ENCODE measurements around the gene CACNA1G.

The CACNA1G gene

DNA sequence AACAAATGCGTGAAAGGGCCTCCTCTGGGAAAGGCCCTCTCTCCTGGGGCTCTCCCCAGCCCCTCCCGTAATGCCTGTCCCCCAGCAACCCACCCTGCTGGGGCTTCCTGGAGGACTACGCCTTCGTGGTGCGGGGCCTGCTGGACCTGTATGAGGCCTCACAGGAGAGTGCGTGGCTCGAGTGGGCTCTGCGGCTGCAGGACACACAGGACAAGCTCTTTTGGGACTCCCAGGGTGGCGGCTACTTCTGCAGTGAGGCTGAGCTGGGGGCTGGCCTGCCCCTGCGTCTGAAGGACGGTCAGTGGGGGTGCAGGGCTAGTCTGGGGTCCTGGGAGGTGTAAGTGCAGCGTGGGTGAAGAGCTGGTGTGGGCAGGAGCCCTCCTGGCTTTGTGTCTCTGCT is 8.6 kb upstream of the CACNA1G start:
- H3K4me3 ChIP-seq (ENCODE audit: low read length): no peak overlapping the region
- no peak for DNase-seq (ENCODE audit: low read depth)
- TF ChIP-seq, protein P1, sequence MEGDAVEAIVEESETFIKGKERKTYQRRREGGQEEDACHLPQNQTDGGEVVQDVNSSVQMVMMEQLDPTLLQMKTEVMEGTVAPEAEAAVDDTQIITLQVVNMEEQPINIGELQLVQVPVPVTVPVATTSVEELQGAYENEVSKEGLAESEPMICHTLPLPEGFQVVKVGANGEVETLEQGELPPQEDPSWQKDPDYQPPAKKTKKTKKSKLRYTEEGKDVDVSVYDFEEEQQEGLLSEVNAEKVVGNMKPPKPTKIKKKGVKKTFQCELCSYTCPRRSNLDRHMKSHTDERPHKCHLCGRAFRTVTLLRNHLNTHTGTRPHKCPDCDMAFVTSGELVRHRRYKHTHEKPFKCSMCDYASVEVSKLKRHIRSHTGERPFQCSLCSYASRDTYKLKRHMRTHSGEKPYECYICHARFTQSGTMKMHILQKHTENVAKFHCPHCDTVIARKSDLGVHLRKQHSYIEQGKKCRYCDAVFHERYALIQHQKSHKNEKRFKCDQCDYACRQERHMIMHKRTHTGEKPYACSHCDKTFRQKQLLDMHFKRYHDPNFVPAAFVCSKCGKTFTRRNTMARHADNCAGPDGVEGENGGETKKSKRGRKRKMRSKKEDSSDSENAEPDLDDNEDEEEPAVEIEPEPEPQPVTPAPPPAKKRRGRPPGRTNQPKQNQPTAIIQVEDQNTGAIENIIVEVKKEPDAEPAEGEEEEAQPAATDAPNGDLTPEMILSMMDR (conservative IDR thresholded peaks at IDR 0.05; ENCODE audit: low read length): no peak

DNA sequence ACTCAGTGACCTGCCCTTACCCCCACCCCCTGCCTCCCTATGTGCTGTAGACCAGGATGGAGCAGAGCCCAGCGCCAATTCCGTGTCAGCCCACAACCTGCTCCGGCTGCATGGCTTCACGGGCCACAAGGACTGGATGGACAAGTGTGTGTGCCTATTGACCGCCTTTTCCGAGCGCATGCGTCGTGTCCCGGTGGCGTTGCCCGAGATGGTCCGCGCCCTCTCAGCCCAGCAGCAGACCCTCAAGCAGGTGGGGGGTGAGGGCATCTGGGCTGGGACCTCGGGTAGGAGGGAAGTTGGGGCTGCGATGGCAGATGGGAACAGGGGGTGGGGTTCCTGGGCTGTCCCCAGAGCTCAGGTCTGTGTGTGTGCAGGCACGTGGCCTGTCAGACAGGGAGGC is 6.3 kb upstream of the CACNA1G start:
- no peak overlapping the region for H3K4me3 ChIP-seq (ENCODE audit: low read length)
- TF ChIP-seq, protein P1 (conservative IDR thresholded peaks at IDR 0.05; ENCODE audit: low read length): no peak
- no peak for DNase-seq (ENCODE audit: low read depth)

DNA sequence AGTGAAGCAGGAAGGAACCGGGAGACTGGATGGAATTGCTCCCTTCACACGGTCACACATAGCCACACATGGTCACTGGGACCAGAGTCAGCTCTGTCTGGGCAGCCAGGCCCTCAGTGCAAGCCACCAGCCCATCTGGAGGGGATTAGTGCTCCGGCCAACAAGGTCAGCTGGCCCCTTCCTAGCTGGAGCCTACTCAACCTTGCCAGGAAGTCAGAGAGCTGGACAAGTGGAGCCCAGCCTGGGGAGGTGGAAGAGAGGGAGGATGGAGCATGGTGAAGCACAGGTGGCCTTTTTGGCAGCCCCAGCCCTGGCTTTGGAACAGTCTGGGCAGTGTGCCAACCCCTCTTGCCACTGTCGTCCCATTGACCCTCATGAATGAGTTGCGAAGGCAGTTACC is 3.7 kb upstream of the CACNA1G start:
- no peak overlapping the region for H3K4me3 ChIP-seq (ENCODE audit: low read length)
- TF ChIP-seq, protein P1 (conservative IDR thresholded peaks at IDR 0.05; ENCODE audit: low read length): no peak
- no peak for DNase-seq (ENCODE audit: low read depth)

DNA sequence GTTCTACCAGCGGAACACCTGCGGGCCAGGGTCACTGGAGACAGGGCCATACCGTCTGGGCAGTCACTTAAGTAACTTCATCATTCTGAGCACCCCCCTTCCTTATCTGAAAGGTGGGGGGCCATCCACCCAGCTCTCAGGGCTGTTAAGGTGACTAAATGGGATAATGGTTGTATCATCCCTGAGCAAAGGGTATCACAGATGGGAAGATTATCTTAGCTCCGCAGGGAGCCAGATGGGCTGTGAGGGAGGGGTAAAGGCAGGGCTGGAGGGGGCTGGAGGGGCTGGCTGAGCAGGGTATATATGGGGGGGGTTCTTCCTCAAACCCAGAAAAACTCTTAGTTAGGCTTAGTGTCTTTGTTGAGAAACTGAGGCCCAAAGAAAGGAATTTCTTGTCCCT is 2.9 kb upstream of the CACNA1G start:
- no peak for DNase-seq (ENCODE audit: low read depth)
- TF ChIP-seq, protein P1 (conservative IDR thresholded peaks at IDR 0.05; ENCODE audit: low read length): no peak
- H3K4me3 ChIP-seq (ENCODE audit: low read length): no peak overlapping the region

DNA sequence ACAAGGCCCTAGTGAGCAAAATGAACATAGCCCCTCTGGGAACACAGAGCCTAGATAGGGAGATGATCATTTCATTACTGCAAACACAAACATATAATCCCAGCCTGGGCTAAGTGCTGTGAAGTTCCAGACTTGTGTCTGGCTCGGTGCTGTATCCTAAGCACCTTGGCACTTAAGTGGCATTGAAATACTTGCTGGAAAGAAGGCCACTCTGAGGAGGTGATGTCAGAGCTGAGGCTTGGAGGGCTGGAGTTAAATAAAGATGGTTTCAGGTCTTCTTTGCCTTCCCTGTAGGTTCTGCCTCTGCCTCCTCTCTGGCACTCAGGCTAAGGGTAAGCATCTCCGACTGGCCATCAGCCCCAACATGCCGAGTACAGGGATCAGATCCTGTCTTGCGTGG is 2.4 kb upstream of the CACNA1G start:
- no peak overlapping the region for H3K4me3 ChIP-seq (ENCODE audit: low read length)
- TF ChIP-seq, protein P1 (conservative IDR thresholded peaks at IDR 0.05; ENCODE audit: low read length): no peak
- DNase-seq (ENCODE audit: low read depth): no peak

DNA sequence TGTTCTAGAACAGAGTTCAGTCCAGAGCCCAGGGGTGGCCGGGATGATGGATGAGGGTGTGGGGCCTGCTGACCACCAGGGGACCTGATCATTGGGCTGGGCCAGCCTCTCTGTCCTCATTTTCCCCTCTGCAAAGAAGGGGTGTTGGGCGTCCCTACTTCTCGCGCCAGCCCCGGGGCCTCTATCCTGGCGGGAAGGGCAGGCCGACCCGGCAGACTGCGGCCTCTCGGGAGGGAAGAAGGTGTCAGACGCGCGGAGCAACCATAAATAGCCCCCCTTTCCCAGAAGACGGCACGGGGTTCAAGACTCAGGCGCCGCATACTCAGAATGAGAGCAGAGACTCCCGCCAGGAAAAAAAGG is 2.0 kb upstream of the CACNA1G start:
- no peak for DNase-seq (ENCODE audit: low read depth)
- TF ChIP-seq, protein P1 (conservative IDR thresholded peaks at IDR 0.05; ENCODE audit: low read length): no peak
- no peak overlapping the region for H3K4me3 ChIP-seq (ENCODE audit: low read length)

DNA sequence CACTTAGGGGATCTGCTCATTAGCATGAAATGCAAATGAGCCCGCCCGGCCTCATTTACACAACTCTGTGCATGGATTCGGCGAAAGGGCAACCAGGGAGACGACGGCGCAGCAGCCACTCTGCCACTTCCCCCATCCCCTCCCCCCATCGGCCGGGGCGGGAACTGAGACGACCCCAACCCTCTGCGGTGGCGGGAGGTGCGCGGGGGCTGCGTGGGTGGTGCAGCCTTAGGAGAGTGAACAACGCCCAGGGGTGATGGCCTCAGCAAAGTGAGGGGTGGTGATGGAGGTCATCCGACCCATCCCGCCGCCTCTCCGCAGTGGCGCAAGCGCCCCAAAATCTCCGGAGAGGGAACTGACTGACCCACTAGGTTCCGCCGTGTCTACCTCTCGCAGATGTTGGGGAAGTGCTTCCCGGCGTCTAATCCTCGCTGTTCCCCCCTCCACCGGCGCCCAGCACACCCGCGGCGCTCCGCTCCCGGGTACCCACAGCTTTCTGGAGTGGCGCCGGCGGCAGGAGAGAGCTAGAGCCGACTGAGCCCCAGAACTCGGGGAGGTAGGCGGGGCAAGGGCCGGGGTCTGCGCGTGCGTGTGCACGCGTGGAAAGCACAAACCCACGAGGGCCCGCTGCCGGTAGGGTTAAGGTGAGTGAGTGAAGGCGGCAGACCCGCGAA is 1.4 kb upstream of the CACNA1G start:
- peak overlapping the region; percentile 54 for H3K4me3 ChIP-seq (ENCODE audit: low read length)
- TF ChIP-seq, protein P1 (conservative IDR thresholded peaks at IDR 0.05; ENCODE audit: low read length): no peak

More for the DNA sequence above, 1.4 kb upstream of the CACNA1G start:
- no peak for DNase-seq (ENCODE audit: low read depth)
